ENCODE measurements around the gene CLEC4M.

DNA sequence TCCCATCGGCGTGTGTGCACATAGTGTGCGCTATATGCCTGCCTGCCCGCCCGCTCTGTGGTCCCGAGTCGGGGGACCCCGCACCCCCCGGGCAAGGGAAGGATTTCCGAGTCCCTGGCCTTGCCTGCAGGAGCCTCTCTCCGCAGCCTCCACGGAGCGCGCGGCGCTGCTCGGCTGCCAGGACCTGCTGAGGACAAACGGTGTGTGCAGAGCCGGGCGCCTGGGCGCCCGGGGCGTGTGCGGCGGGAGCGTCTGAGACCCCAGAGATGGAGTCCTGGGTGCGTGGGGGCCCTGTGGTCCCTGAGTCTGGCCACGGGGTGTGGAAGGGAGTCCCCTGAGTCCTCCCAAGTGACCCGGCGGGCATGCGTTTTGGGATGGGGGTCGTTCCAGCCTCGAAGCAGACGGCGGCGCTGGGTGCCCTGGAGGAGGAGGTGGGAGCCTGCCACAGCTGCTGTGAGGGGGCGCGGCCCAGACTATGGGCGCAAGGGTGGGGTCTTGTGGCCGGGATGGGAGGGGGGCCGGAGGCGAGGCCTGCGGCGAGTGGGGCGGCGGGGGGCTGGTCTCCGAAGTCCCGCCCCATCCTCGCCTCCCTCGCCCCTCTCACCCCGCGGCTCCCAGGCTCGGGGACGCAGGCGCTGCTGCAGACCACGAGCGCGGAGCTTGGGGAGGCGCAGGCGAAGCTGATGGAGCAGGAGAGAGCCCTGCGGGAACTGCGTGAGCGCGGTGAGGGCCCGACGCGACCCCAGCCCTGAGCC, 25.3 kb downstream of the CLEC4M start:
- TF ChIP-seq, protein P1, sequence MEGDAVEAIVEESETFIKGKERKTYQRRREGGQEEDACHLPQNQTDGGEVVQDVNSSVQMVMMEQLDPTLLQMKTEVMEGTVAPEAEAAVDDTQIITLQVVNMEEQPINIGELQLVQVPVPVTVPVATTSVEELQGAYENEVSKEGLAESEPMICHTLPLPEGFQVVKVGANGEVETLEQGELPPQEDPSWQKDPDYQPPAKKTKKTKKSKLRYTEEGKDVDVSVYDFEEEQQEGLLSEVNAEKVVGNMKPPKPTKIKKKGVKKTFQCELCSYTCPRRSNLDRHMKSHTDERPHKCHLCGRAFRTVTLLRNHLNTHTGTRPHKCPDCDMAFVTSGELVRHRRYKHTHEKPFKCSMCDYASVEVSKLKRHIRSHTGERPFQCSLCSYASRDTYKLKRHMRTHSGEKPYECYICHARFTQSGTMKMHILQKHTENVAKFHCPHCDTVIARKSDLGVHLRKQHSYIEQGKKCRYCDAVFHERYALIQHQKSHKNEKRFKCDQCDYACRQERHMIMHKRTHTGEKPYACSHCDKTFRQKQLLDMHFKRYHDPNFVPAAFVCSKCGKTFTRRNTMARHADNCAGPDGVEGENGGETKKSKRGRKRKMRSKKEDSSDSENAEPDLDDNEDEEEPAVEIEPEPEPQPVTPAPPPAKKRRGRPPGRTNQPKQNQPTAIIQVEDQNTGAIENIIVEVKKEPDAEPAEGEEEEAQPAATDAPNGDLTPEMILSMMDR (IDR thresholded peaks at IDR 0.05; ENCODE audit: borderline replicate concordance, extremely low read depth, low read length, poor library complexity, severe bottlenecking) = no peak
- no peak for TF ChIP-seq EZH2 (IDR thresholded peaks at IDR 0.05; ENCODE audit: borderline replicate concordance, low read depth, low read length, severe bottlenecking)

All from DND-41 (cell line).